ENCODE results near the gene CD93. TPM values are rescaled to one million over a fixed set of nuclear protein-coding genes. Genes with fewer than 3 reads are reported as not detected.
A peak's percentile ranks its signal among the peaks of the same experiment; 100 is the strongest.

CD93 gene
- total RNA-seq (ENCODE audit: low replicate concordance) = not detected in 2 replicates

GRCh38 chr20:23086056-23086566 lies at the start of gene CD93:
Gene CD93, minus strand, starts transcription at chr20:23086324. Its CDS starts 132 bp downstream, at chr20:23086192.
- H3K27ac Mint-ChIP-seq = peak within 1 kb of the TSS; percentile 57
- H3K4me1 Mint-ChIP-seq = peaks cover 13% of the 10 kb centered on the region
- Histone ChIP-seq H3F3A (ENCODE audit: low read depth) (no peaks in the 10 kb centered on the region), H3K9ac (no peak within 1 kb of the TSS), H3K4me2 (no peak within 1 kb of the TSS), H3K27ac (no peak within 1 kb of the TSS), H3K4me1 (no peaks in the 10 kb centered on the region), H4K20me1 (ENCODE audit: low read depth) (no peaks in the 10 kb centered on the region), H3K36me3 (no peaks in the 10 kb centered on the region), H2AFZ (replicated peaks) (peak within 1 kb of the TSS; percentile 76), H3K9me3 (ENCODE audit: low read depth) (no peaks in the 10 kb centered on the region), H3K4me3 (no peak within 1 kb of the TSS), H3K79me2 (ENCODE audit: low read depth) (no peaks in the 10 kb centered on the region), H3K27me3 (no peaks in the 10 kb centered on the region)
- no peaks in the 10 kb centered on the region for H3K9me3 Mint-ChIP-seq
- TF ChIP-seq CTCF (IDR thresholded peaks at IDR 0.05) (no peak), EZH2 (IDR thresholded peaks at IDR 0.05) (no peak), EZH2phosphoT487 (IDR thresholded peaks at IDR 0.05) (no peak)
- no peak within 1 kb of the TSS for H3K4me3 Mint-ChIP-seq
- no peaks in the 10 kb centered on the region for H3K36me3 Mint-ChIP-seq
- no peaks in the 10 kb centered on the region for H3K27me3 Mint-ChIP-seq (ENCODE audit: insufficient read depth, low read depth)
- DNase-seq (ENCODE audit: low spot score) = no peak

GRCh38 chr20:23133560-23133998 lies 47.5 kb upstream of the CD93 start:
- Histone ChIP-seq H4K20me1 (ENCODE audit: low read depth) (no peaks in the 10 kb centered on the region), H3K4me3 (no peak overlapping the region), H2AFZ (replicated peaks) (no peak overlapping the region), H3K4me1 (peaks cover 4% of the 10 kb centered on the region), H3K9me3 (ENCODE audit: low read depth) (no peaks in the 10 kb centered on the region), H3K36me3 (no peaks in the 10 kb centered on the region), H3K79me2 (ENCODE audit: low read depth) (no peaks in the 10 kb centered on the region), H3K9ac (no peak overlapping the region), H3F3A (ENCODE audit: low read depth) (no peaks in the 10 kb centered on the region), H3K27ac (no peak overlapping the region), H3K27me3 (no peaks in the 10 kb centered on the region), H3K4me2 (no peak overlapping the region)
- Mint-ChIP-seq H3K27me3 (ENCODE audit: insufficient read depth, low read depth) (peaks cover 7% of the 10 kb centered on the region), H3K4me1 (peaks cover 3% of the 10 kb centered on the region), H3K9me3 (no peaks in the 10 kb centered on the region), H3K4me3 (no peak overlapping the region), H3K27ac (no peak overlapping the region), H3K36me3 (no peaks in the 10 kb centered on the region)
- no peak for TF ChIP-seq EZH2 (IDR thresholded peaks at IDR 0.05)
- no peak for TF ChIP-seq CTCF (IDR thresholded peaks at IDR 0.05)
- no peak for TF ChIP-seq EZH2phosphoT487 (IDR thresholded peaks at IDR 0.05)
- no peak for DNase-seq (ENCODE audit: low spot score)

DNA sequence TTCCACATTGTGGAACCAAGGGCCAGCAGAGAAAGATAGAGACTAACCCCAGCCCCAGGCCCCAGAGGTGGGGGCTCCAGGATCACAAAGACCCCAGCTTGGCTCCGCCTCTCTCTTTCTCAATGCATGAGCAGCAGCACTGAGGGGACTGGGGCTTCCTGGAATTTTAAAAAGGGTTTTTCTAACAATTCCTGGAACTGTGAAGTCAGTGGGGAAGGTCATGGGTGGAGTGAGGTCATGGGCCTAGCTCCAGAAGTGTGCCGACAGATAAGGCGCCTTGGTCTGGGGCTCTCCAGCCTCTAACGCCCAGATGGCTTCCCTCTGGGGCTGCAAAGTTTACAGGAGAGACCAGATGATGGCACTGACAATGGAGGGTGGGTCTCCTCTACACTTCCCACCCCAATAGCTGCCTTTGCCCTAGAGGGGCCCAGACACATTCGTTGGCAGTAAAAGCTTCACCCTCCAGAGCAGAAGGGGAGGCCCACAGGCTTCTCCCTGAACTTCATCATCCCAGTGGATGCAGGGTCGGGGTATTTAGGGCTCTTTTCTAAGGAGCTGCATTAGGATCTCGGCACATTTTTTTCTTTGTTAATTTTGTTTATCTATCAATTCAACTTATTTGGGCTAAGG lies 46.9 kb upstream of the CD93 start:
- Mint-ChIP-seq H3K4me1 (peaks cover 3% of the 10 kb centered on the region), H3K27ac (no peak overlapping the region), H3K9me3 (no peaks in the 10 kb centered on the region), H3K36me3 (no peaks in the 10 kb centered on the region), H3K4me3 (no peak overlapping the region), H3K27me3 (ENCODE audit: insufficient read depth, low read depth) (peaks cover 5% of the 10 kb centered on the region)
- DNase-seq (ENCODE audit: low spot score) = no peak
- Histone ChIP-seq H3K9ac (no peak overlapping the region), H3K27me3 (no peaks in the 10 kb centered on the region), H3K4me3 (no peak overlapping the region), H4K20me1 (ENCODE audit: low read depth) (no peaks in the 10 kb centered on the region), H3K9me3 (ENCODE audit: low read depth) (no peaks in the 10 kb centered on the region), H2AFZ (replicated peaks) (no peak overlapping the region), H3F3A (ENCODE audit: low read depth) (no peaks in the 10 kb centered on the region), H3K79me2 (ENCODE audit: low read depth) (no peaks in the 10 kb centered on the region), H3K27ac (no peak overlapping the region), H3K4me1 (peaks cover 4% of the 10 kb centered on the region), H3K36me3 (no peaks in the 10 kb centered on the region), H3K4me2 (no peak overlapping the region)
- TF ChIP-seq EZH2phosphoT487 (IDR thresholded peaks at IDR 0.05) (no peak), CTCF (IDR thresholded peaks at IDR 0.05) (no peak), EZH2 (IDR thresholded peaks at IDR 0.05) (no peak)
